GM18870 (cell line): Measurements from ENCODE around the gene GRN.

Experiments
- ATAC-seq: cut with Tn5 transposase; IDR thresholded peaks from one replicate; pipeline ENCODE4 v1.9.1; 2021; ENCODE audit warnings: moderate library complexity; ENCODE audit not compliant: unreplicated experiment

GRN gene

GRCh38 chr17:44345454-44346026 is 438 bp downstream of the GRN start:
- peak; percentile 5 for ATAC-seq

DNA sequence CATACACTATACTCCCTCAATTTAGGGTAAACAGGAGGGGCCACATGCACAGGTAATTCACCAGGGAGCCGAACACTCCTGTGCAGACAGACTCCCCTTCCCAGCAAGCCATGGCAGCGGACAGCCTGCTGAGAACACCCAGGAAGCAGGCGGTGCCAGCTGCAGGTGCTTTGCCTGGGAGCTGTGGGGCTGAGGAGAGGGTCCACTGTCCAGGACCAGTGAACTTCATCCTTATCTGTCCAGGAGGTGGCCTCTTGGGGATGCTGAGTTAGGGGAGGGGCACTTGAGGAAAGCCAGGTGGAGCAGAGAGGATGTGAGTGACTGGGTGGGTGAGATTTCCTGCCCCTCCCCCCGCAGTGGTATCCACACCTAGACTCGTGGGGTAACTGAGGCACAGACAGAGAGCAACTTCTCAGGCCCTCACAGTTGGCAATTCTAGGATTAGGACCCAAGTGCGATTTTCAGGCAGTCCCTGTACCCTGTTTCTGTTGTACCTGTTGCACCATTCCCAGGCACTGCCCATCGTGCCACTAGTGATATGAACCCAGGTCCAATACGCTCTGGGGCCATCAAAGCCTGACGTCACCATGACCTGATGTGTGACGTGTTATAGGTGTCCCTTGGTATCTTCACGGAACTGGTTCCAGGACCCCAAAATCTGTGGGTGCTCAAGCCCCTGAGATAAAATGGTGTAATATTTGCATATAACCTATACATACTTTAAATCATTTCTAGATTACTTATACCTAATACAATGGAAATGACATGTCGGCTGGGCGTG is 1.2 kb downstream of the GRN start:
- no peak for ATAC-seq

DNA sequence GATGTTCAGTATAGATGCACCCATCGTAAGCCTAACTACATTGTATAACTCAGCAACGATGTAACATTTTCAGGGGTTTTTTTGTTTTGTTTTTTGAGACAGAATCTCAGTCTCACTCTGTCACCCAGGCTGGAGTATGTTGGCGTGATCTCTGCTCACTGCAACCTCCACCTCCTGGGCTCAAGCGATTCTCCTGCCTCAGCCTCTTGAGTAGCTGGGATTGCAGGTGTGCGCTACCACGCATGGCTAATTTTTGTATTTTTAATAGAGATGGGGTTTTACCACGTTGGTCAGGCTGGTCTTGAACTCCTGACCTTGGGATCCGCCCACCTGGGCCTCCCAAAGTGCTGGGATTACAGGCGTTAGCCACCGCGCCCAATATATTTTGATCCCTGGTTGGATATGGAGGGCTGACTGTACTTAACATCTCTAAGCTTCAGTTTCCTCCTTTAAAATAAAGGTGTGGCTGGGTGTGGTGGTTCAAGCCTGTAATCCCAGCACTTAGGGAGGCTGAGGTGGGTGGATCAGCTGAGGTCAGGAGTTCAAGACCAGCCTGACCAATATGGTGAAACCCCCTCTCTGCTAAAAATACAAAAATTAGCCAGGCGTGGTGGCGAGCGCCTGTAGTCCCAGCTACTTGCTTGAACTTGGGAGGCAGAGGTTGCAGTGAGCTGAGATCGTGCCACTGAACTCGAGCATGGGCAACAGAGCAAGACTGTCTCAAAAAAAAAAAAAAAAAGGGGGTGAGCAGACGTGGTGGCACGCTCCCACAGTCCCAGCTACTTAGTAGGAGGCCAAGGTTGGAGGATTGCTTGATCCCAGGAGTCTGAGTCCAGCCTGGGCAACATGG is 2.3 kb downstream of the GRN start:
- peak; percentile 0 for ATAC-seq

GRCh38 chr17:44348234-44348987 is 3.3 kb downstream of the GRN start:
- ATAC-seq, result peak; percentile 42

- ATAC-seq, result no peak
These were observed 3.9 kb downstream of the GRN start for GRCh38 chr17:44348988-44349364.

DNA sequence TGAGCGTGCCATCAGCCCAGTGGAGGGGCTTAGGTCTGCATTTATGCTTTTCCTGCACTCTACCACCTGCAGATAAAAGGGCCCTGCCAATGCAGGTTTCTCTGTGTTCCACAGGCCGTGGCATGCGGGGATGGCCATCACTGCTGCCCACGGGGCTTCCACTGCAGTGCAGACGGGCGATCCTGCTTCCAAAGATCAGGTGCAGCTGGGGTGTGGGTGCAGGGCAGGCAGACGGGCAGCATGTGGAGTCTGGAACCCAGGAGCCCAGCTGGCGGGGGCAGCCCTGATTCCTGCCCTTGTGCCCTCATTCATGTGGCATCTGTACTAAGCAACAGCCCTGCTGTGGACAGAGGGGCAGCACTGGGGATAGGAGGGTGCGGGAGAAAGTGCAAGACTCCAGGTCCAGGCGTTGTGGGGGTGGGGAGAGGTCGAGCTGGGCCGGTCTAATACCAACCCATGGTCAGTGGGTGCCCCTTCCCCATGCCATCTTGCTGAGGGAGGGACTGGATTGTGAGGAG is 4.5 kb downstream of the GRN start:
- no peak for ATAC-seq

GRCh38 chr17:44350733-44351226 is 5.7 kb downstream of the GRN start:
- ATAC-seq, result no peak

DNA sequence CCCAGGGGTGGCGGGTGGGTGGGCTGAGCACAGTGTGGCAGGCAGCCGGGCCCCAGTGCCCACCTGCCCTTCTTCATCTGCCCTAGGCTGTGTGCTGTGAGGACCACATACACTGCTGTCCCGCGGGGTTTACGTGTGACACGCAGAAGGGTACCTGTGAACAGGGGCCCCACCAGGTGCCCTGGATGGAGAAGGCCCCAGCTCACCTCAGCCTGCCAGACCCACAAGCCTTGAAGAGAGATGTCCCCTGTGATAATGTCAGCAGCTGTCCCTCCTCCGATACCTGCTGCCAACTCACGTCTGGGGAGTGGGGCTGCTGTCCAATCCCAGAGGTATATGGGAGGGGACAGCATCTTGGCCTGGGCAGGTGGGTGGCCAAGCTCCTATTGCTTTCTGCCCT is 6.4 kb downstream of the GRN start:
- ATAC-seq, result no peak

DNA sequence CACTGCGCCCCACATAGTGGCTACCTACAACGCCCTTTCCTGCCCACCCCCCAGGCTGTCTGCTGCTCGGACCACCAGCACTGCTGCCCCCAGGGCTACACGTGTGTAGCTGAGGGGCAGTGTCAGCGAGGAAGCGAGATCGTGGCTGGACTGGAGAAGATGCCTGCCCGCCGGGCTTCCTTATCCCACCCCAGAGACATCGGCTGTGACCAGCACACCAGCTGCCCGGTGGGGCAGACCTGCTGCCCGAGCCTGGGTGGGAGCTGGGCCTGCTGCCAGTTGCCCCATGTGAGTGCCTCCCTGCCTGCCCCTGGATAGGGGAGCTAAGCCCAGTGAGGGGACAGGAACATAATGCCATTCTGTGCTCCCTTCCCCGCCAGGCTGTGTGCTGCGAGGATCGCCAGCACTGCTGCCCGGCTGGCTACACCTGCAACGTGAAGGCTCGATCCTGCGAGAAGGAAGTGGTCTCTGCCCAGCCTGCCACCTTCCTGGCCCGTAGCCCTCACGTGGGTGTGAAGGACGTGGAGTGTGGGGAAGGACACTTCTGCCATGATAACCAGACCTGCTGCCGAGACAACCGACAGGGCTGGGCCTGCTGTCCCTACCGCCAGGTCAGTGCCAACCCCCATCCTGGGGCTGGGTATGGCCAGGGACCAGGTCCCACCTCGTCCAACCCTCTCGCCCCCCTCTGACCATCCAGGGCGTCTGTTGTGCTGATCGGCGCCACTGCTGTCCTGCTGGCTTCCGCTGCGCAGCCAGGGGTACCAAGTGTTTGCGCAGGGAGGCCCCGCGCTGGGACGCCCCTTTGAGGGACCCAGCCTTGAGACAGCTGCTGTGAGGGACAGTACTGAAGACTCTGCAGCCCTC is 7.1 kb downstream of the GRN start:
- no peak for ATAC-seq

DNA sequence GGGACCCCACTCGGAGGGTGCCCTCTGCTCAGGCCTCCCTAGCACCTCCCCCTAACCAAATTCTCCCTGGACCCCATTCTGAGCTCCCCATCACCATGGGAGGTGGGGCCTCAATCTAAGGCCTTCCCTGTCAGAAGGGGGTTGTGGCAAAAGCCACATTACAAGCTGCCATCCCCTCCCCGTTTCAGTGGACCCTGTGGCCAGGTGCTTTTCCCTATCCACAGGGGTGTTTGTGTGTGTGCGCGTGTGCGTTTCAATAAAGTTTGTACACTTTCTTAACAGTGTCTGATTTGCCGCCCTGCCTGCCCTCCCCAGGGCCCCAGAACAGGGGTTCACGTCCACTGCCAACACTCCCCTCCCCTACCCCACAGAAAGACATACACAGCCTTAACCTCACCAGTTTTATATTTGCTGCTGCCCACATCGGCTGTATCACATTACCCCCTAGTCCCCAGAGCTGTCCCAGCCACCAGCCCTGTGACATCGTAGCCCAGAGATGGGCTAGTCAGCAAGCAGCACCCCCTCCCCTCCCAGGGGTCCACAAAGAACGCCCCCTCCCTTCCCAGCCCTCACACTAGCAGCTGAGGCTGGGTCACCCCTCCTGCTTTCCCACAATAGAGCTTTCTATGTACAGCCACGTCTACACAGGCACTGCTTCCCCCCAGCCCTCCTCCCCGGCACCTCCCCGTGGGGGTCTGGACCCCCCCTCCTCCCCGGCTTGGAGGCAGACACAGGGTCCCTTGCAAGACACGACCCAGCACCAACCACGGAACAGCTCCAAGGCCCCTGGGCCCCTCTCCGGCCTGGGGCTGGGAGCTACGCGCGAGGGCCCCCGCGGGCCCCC is 7.9 kb downstream of the GRN start:
- no peak for ATAC-seq

DNA sequence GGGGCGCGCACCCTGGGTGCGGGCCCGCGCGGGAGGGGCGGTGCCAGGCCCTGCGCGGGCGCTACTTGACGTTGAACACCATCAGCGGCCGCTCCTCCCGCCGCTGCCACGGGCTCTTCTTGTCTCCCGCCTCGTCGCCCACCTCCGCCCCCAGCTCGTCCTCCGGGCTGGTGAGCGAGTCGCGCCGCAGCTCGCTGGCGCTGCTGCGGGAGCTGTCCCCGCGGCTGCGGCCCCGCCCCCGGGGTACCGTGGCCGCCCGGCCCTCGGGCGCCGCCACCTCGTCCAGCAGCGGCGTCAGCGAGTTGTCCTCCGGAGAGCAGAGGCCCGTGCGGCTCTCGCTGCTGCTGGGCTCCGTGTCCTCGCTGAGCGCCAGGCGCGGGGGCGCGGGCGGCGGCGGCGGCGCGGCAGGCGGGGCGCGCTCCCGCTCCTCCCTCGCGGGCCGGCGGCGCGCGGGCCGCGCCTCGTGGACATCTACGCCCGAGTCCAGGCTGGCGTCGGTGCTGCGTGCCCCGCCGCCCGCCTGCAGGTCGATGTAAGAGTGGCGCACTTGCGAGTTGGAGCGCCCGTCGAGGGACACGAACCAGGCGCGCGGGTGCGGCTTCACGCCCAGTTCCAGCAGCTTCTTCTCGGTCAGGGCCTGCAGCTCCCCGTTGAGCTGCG is 8.7 kb downstream of the GRN start:
- no peak for ATAC-seq

DNA sequence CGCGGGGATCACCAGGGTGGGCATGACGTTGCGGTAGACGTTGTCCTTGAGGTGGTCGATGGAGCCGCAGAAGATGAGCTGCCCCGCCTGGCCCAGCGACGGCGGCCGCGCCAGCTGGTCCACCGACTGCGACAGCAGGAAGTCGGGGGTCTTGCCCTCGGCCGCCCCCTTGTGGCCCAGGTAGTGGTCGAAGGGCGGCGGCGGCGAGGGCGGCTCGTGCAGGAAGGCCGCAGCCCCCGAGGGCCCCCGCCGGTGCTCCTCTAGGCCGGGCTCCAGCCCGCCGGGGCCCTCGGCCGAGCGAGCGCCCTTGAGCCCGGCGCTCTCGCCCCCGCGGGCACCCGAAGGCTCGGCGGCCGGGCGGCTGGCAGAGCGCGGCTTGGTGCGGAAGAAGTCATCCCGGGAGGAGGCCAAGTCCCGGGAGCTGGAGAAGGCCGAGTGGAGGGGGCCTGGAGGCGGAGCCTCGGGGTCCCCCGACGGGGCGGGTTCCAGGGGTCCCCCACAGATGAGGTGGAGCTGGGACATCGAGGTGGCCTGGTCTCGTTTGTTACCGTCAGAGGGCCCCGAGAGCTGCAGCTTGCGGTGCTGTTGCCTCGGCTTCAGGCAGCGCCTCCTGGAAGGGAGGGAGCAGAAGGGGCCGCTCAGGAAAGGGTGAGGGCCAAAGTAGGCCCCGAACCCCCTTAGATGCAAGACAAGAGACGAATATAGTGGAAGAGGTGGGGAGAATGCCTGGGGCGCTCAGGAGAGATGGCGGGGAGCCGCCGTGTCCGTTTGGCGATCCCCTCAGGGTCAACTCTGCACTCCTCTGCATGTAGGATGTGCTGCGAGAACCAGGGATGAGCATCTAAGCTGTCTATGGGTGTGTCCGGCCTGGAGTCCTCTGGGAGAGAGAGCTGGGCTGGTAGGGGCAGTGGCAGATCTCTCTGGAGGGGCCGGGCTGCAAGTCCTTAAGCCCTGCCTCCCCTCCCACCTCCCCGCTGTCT is 9.8 kb downstream of the GRN start:
- no peak for ATAC-seq

GRCh38 chr17:44355642-44356099 is 10.6 kb downstream of the GRN start:
- no peak for ATAC-seq

DNA sequence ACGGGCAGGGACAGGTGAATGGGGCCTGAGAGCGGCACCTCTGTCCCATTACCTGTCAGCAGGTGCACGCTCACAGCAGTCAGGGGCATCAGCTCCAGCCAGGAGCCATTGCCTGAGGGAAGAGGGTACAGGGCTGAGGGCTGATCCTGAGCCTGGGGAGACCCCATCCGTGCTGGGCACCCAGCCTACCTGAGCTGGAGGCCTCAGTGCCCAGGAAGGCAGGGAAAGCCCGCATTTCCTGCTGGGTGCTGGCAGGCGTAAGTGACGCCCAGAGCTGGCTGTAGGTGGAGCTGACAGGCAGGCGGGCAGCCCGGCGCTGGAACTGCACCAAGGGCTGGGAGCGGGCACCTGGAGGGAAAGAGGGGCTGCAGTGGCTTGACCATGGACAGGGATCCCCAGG is 11.1 kb downstream of the GRN start:
- ATAC-seq, result no peak

DNA sequence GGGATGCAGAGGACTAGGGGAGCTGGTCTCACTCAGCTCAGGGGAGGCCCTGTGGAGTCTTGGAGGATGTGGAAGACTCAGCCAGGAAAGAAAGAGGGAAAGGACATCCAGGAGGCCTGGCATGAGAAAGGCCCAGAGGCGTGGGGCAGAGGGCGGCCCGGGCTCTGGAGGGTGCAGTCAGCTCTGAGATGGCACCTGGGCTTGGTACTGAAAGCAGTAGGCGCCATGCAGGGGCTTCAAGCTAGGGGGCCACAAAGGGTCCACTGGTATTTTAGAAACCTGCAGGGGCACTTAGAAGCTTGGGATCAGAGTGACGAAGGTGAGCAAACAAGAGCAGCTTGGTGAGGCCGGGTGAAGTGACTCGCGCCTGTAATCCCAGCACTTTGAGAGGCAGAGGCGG is 13.0 kb downstream of the GRN start:
- no peak for ATAC-seq

DNA sequence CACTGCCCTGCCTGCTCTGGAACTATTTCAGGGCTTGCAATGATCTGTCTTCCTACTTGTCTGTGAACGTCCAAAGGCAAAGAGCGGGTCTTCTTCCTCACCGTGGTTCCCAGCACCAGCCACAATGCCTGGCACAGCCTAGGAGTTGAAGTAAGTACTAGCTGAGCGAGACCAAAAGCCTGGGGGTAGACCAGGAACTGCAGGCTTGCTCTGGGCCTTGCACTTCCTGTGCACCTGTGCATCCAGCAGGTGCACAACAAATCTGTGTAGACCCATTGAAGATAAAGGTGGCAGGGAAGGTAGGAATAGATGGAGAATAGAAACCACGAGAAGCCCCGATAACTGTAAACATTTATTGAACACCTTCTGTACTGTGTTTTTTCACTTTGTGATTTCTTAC is 13.9 kb downstream of the GRN start:
- ATAC-seq, result no peak

DNA sequence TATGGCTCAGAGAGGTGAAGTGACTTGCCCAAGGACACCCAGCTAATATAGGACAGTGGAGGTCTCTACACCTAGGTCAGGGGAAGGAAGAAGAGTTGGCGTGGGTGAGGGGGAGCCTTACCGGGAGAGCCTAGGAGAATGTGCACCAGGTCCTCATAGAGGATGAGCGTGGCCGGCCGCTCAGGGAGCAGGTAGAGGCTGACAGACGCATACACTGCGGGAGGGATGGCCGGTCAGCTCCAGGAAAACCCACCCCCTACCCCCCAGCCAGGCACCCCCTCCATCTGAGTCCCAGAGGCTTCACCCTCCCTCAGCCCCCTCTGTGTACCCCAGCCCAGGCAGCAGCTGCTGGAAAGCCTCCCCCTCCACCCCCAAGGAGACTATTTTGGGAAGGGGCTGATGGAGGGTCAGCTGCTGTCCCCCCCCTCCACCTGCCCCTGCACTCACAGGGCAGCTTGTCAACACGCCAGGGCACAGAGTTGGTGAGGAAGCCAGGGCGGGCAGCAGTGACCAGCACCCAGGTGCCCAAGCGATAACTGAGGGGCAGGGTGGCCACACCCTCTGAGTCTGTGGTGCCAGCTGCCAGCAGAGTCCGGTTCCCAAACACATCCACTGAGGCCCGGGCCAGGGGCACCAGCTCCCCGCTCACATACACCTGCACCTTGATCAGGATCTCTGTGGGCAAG is 14.5 kb downstream of the GRN start:
- ATAC-seq, result no peak
